M059J (cell line): ENCODE results near the gene CTNNAL1. TPM values are rescaled to one million over a fixed set of nuclear protein-coding genes. Genes with fewer than 3 reads are reported as not detected.

Source experiments
- total RNA-seq: library from RNA; depleted of rRNA; stranded (reverse); fragments of >200 nt; shearing (Covaris generic); gene quantifications from 2 replicates; pipeline ENCODE4 v1.2.3, GENCODE V29; 2014; rRNA removed

Gene CTNNAL1
- total RNA-seq, 1 experiment from 2014 or later = 168 TPM

Other genes with a start within 250 kb of the CTNNAL1 start
- gene ACTL7B, start 157.5 kb downstream of the CTNNAL1 start, total RNA-seq = not detected in 2 replicates
- gene ACTL7A, start 151.2 kb downstream of the CTNNAL1 start, total RNA-seq = not detected in 2 replicates
- gene ELP1, start 79.4 kb downstream of the CTNNAL1 start, total RNA-seq = 14.2 and 27.6 TPM in 2 replicates
- 10.7 and 11.8 TPM in 2 replicates for gene ABITRAM, start 79.1 kb downstream of the CTNNAL1 start, total RNA-seq
- gene TMEM245, start 106.4 kb upstream of the CTNNAL1 start, total RNA-seq = 44.0 and 56.8 TPM in 2 replicates
- 0.05 TPM in 2 replicates for gene FRRS1L, start 153.8 kb upstream of the CTNNAL1 start, total RNA-seq